Ecto neural progenitor cell (in vitro differentiated cells): ENCODE data around the gene THAP3.

Experiments
- DNase-seq: peaks from one replicate; pipeline ENCODE4 v3.0.0-alpha.2; 2018; ENCODE audit warnings: low spot score

THAP3 gene, protein sequence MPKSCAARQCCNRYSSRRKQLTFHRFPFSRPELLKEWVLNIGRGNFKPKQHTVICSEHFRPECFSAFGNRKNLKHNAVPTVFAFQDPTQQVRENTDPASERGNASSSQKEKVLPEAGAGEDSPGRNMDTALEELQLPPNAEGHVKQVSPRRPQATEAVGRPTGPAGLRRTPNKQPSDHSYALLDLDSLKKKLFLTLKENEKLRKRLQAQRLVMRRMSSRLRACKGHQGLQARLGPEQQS

DNA sequence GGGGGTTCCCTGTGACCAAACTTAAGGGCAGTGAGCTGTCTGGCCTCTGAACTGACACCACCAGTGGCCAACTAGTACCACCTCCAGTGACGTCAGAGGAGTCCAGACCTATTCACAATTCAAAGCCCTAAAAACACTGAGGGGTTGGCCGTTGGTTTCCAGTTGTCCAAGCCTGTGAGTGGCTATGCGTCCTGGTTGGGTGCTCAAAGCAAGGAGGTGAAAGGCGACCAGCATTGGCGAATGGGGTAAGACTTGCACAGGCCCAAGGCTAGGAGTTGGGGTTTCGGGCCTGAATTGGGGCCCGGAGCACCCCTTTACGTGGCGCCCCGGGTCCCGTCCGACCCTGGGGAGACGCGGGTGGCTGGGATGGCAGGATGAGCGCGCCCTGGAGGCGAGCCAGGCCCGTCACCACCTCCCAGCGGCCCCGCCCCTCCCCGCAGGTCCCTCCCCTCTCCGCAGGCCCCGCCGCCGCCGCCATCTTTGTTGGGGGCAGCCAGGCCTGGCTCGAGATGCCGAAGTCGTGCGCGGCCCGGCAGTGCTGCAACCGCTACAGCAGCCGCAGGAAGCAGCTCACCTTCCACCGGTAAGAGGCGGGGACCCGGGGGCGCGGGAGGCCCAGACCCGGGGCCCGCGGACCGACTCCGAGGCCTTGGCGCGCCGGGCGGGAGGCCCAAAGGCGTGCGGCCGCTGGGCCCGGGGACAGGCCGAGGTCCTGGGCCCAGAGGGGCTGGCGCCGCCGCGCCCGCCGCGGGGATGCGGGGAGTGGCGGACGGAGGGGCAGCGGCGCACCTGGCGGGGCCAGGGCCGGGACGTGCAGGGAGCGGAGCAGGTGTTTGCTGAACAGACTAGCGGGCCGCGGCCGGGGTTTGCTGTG lies at the start of gene THAP3:
Gene THAP3 (plus strand): TSS at position 159 of the 874 bp plus-strand sequence. CDS start 351 bp downstream, at position 510.
- peak; percentile 95 for DNase-seq

DNA sequence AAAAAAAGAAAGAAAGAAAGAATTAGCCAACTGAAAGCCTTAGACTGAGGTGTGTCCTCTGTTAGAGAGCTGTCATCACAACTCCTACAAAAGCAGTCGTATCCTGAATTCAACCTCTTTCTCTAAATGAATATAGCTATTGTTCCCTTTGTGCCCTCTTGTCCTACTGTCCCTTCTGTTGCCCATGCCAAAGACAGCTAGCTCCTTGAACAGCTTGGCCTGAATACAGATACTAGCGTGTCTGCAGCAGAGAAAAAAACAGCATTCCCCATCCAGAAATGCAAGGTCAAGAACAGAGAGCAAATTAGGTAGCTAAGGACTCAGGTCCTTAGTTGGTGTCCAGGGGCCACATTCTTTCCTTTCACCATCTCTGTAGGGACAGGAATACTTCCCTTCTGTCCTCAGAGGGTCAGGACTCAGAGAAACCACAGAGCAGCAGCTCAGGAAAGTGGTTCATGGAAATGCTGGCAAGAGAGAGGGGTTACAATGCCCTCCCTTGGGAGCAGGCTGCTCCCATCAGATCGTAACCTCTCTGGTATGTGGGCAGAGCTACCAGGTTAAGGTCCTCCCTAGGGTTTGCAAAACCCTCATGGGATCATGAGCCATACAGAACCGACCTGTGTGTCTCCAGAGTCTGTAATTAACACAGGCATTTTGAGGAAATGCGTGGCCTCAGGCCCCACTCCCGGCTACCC lies 46.7 kb upstream of the THAP3 start:
- DNase-seq = no peak

DNA sequence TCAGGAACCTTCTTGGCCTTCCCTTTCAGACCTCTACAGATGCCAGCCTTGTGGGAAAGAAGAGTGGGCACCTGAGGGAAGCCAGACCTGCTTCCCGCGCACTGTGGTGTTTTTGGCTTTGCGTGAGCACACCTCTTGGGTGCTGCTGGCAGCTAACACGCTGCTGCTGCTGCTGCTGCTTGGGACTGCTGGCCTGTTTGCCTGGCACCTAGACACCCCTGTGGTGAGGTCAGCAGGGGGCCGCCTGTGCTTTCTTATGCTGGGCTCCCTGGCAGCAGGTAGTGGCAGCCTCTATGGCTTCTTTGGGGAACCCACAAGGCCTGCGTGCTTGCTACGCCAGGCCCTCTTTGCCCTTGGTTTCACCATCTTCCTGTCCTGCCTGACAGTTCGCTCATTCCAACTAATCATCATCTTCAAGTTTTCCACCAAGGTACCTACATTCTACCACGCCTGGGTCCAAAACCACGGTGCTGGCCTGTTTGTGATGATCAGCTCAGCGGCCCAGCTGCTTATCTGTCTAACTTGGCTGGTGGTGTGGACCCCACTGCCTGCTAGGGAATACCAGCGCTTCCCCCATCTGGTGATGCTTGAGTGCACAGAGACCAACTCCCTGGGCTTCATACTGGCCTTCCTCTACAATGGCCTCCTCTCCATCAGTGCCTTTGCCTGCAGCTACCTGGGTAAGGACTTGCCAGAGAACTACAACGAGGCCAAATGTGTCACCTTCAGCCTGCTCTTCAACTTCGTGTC lies 45.9 kb upstream of the THAP3 start:
- DNase-seq = no peak

DNA sequence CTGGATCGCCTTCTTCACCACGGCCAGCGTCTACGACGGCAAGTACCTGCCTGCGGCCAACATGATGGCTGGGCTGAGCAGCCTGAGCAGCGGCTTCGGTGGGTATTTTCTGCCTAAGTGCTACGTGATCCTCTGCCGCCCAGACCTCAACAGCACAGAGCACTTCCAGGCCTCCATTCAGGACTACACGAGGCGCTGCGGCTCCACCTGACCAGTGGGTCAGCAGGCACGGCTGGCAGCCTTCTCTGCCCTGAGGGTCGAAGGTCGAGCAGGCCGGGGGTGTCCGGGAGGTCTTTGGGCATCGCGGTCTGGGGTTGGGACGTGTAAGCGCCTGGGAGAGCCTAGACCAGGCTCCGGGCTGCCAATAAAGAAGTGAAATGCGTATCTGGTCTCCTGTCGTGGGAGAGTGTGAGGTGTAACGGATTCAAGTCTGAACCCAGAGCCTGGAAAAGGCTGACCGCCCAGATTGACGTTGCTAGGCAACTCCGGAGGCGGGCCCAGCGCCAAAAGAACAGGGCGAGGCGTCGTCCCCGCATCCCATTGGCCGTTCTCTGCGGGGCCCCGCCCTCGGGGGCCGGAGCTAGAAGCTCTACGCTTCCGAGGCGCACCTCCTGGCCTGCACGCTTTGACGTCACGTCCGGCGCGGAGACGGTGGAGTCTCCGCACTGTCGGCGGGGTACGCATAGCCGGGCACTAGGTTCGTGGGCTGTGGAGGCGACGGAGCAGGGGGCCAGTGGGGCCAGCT lies 45.1 kb upstream of the THAP3 start, which contains the start of gene ZBTB48:
Gene ZBTB48 (plus strand): TSS at position 621 of the 745 bp plus-strand sequence. CDS start 616 bp downstream, outside the sequence.
- peak; percentile 99 for DNase-seq

DNA sequence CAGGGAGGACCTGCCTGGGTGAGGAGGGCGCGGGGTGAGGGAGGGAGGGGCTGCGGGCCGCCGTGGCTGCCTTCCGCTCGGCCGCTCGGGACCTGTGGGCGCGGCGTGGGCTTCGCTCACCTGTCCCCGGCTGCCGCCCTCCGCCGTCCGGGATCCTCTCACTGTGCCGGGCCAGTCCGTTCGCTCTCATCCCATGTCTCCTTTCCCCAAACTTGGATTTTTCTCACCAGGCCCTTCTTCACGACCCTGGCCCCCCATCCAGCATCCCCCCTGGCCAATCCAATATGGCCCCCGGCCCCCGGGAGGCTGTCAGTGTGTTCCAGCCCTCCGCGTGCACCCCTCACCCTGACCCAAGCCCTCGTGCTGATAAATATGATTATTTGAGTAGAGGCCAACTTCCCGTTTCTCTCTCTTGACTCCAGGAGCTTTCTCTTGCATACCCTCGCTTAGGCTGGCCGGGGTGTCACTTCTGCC lies 44.5 kb upstream of the THAP3 start:
- DNase-seq = no peak

DNA sequence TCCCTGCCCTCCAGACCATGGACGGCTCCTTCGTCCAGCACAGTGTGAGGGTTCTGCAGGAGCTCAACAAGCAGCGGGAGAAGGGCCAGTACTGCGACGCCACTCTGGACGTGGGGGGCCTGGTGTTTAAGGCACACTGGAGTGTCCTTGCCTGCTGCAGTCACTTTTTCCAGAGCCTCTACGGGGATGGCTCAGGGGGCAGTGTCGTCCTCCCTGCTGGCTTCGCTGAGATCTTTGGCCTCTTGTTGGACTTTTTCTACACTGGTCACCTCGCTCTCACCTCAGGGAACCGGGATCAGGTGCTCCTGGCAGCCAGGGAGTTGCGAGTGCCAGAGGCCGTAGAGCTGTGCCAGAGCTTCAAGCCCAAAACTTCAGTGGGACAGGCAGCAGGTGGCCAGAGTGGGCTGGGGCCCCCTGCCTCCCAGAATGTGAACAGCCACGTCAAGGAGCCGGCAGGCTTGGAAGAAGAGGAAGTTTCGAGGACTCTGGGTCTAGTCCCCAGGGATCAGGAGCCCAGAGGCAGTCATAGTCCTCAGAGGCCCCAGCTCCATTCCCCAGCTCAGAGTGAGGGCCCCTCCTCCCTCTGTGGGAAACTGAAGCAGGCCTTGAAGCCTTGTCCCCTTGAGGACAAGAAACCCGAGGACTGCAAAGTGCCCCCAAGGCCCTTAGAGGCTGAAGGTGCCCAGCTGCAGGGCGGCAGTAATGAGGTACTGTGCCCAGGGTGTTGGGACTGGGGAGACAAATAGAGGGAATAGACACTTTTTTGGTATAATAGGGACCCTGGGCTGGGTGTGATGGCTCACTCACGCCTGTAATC lies 43.9 kb upstream of the THAP3 start:
- no peak for DNase-seq

DNA sequence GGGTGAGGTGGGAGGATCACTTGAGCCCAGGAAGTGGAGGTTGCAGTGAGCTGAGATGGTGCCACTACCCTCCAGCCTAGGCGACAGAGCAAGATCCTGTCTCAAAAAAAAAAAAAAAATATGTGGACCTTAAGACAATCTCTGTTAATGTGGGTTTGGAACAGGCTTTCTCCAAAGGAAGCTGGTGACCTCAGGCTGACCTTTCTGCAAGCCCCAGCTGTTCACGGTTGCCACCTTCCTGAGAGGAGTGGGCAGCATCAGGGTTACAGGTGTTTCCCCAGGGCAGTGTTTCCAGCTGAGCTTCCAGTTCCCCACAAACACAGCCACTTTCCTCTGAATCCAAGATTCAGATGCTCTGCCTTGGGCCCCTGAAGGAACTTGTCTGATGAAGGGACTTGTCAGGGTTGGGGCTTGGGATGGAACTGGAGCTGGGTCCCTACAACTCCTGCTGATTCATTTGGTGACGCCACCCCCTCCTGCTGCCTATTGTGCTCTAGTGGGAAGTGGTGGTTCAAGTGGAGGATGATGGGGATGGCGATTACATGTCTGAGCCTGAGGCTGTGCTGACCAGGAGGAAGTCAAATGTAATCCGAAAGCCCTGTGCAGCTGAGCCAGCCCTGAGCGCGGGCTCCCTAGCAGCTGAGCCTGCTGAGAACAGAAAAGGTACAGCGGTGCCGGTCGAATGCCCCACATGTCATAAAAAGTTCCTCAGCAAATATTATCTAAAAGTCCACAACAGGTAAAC lies 42.9 kb upstream of the THAP3 start:
- no peak for DNase-seq

DNA sequence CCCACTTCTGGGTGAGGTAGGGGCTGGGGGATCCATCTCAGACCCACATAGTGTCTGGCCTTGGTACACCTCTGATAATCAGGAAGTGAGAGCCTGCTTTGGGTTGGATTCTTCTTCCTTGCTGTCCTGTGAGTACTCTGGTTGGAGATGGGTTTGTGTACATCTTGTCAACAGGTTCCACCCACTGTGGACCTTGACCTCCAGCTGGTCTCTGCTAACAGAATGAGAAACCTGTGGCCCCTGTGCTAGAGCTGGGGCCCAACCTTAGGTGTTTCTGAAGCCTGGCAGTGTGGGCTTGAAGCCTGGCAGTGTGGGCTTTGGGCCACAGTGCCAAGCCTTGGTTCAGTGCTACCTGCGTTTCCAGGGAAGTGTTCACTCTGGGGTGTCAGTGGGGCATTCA lies 42.3 kb upstream of the THAP3 start:
- DNase-seq = no peak

DNA sequence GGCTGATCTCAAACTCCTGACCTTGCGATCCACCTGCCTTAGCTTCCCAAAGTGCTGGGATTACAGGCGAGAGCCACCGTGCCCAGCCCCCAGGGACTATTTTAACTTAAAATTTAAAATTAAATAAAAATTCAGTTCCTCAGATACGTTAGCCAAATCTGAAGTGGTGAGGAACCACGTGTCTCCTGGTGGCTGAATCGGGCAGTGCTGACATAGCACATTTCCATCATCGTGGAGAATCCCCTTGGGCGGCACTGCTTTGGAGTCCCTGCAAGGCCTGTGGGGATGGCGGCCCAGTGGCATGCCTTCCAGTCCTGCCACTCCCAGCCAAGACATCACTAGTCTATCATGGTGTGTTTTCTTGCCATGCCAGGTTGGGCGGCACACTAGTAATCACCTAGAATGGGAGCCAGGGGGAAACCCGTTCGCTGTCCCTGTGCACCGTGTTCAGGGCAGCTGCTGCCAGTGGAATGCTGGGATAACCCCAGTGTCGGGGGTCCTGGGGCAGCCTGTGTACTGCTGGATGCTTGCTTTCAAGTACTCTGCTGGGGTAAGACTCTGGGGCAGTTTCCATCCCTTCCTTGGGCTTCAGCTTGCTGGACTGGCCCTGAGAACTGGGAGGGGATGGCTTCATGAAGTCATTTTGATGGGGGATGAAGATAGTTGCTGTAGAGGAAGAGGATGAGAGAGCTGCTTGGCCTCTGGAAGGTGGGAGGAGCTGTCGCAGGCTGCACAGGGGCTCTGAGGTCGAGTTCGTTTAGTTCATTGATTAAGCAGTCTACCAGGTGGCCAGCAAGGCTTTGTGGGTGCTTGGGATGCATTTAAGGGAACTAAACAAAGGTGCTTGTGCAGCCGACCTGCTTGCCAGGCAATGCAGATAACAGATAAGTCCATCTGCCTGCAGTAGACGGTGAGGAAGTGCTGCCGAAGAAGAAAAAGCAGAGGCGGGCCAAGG lies 40.3 kb upstream of the THAP3 start:
- no peak for DNase-seq

DNA sequence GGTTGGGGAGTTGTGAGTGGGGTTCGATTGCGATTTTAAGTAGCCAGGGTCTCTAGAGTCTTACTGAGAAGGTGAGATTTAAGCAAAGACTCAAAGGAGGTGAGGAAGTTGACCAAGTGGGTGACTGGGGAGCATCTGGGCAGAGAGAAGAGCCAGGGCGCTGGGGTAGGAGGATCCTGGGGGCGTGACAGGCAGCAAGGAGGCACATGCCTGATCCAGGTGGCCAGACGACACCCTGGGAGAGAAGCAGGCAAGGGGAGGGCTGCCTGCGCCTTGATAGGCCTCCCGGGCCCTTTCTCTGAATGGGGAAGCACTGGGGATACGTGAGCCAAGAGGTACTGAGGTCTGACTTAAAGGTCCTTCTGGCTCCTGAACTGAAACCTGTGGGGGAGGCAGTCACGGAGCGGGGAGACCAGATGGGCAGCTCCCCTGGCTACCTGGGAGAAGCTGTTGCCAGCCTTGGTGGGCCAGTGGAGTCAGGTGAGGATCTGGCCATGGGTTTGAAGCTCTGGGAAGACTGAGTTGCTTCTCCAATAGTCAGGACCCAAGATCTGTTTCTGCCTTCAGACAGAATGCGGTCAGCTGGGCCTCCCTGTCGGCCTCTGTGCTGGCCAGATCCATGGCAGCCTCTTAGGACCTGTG lies 39.5 kb upstream of the THAP3 start:
- DNase-seq = no peak

DNA sequence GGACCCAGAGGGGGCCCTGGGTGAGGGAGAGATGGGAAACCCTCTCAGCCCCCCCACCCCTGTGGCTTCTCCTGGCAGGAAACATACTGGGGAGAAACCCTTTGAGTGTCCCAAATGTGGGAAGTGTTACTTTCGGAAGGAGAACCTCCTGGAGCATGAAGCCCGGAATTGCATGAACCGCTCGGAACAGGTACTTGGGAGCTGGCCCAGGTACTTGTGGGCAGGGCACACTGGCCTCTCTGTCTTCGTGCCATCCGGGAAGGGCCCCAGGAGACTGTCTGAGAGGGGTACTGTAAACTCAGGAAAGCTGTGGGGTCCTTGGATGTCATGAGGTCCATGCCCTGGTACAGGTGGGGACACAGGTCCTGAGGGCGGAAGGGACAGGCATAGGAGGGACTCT lies 38.8 kb upstream of the THAP3 start:
- no peak for DNase-seq

DNA sequence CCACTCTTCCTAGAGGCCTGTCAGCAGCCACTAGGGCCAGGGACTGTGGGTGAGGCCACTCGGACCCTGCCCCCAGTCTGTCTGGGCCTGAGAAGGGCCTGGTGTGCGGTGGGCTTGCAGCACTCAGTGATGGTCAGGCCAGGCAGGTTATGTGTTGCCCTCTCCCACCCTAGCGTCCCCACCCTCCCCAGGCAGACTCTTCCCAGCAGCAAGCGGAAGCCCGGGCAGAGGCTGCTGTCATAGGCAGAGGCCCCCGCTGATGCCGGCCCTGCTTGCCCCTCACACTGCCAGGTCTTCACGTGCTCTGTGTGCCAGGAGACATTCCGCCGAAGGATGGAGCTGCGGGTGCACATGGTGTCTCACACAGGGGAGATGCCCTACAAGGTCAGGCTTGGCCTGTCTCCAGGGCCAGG lies 38.3 kb upstream of the THAP3 start:
- DNase-seq = no peak

DNA sequence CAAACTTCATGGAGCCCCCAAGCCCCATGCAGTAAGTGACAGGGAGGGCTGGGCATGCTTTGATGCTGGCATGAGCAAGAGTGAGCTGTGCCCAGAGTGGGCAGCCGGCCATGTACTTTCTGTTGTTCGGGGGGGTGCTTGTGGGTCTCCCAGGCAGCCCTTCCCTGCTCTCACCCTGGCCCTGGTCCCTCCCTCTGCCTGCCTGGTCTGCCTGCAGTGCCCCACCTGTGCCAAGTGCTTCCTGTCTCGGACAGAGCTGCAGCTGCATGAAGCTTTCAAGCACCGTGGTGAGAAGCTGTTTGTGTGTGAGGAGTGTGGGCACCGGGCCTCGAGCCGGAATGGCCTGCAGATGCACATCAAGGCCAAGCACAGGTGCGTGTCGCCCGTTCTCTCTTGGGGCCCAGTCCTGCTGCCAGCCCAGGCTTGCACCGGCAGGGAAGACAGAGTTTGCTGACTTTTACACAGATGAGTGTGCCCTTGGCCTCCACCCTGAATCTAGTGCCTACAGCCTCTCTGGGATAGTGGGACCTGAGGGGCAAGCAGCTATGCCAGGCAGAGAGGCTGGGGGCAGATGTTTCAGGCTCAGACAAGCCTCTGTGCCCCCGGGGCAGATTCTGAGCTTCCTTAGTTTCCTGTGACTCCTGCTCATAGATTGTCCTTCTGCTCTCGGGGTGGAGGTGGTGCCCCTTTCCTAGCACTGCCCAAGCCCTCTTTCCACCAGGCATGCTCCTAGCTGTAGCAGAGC lies 37.2 kb upstream of the THAP3 start:
- no peak for DNase-seq

DNA sequence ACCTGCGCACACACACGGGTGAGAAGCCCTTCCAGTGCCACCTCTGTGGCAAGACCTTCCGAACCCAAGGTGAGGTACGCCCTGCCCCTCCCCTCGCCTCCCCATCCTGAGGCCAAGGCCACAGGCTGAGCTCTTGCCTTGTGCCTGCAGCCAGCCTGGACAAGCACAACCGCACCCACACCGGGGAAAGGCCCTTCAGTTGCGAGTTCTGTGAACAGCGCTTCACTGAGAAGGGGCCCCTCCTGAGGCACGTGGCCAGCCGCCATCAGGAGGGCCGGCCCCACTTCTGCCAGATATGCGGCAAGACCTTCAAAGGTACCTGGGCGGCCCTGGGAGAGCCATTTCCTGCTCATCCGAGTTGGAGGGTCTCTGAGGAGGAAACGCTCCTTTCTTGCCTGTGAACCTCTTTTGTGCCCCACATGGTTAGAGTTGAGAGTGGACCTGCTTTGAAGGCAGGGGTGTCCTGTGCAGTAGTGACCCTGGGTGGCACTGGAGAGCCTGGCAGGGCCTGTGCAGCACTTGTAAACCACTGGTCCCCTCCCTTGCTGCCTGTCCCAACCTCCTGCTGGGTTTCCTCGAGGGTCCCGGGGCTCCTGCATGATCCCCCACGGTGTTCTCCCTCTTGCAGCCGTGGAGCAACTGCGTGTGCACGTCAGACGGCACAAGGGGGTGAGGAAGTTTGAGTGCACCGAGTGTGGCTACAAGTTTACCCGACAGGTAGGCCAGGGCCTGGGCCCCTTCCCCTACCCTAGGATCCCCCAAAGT lies 36.4 kb upstream of the THAP3 start:
- no peak for DNase-seq

DNA sequence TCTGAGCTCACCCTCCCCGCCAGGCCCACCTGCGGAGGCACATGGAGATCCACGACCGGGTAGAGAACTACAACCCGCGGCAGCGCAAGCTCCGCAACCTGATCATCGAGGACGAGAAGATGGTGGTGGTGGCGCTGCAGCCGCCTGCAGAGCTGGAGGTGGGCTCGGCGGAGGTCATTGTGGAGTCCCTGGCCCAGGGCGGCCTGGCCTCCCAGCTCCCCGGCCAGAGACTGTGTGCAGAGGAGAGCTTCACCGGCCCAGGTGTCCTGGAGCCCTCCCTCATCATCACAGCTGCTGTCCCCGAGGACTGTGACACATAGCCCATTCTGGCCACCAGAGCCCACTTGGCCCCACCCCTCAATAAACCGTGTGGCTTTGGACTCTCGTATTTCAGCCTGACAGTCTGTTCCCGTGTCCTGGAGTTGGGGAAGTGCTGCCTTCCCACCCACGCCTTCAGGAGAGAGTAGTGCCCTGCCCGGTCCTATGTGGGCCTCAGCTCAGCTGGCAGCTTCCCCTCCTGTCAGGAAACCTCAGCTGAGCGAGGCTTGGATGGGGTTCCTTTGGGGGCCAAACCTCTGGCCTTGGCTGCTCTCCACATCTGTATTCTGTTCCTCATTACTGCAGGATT lies 35.7 kb upstream of the THAP3 start:
- no peak for DNase-seq

DNA sequence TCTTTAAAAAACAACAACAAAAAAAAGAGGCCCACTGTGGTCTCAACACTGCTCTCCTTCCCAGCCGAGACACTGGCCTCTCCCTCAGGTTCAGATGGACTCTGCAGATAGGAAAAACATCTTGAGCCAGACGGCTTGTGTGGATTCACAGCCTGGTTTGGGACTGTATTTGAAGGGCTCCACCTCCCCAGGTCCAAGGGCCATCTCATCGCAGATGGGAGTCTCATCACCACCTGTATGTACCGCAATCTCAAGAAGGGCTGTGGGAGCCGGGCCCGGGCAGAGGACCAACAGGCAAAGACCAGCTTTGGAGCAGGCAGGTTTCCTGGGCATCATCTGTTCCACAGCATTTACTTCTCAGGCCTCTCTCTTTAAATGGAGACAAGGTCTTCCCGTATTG lies 34.6 kb upstream of the THAP3 start:
- no peak for DNase-seq
